Omental fat pad (tissue), 4 donors: ENCODE results near the gene PPP3CA. TPM values are rescaled to one million over a fixed set of nuclear protein-coding genes. Genes with fewer than 3 reads are reported as not detected.

Source experiments
- ATAC-seq: fragments of 150-250 bp; one replicate; pipeline ENCODE4 v1.9.1; 2016; ENCODE audit warnings: mild to moderate bottlenecking, moderate library complexity; ENCODE audit not compliant: low FRiP score
- DNase-seq: peaks from one replicate; pipeline ENCODE4 v3.0.0-alpha.2; 2019; ENCODE audit warnings: low spot score
- CTCF ChIP-seq, 3 donors: fragments of 450-650 bp; IDR thresholded peaks; one replicate each; pipeline ENCODE4 v1.5.1; 2016 to 2017; ENCODE audit warnings: antibody characterized with exemption in 3 of 3, mild to moderate bottlenecking in 3 of 3, moderate library complexity in 2 of 3
- total RNA-seq, 4 donors: library from RNA; depleted of rRNA; stranded (reverse); fragments of >200 nt; gene quantifications; one replicate each; pipeline ENCODE4 v1.1.0, GENCODE V29; 2016

PPP3CA gene
- total RNA-seq, 4 donors from 2014 or later = 29.8 to 56.6 (median 35.3) TPM

DNA sequence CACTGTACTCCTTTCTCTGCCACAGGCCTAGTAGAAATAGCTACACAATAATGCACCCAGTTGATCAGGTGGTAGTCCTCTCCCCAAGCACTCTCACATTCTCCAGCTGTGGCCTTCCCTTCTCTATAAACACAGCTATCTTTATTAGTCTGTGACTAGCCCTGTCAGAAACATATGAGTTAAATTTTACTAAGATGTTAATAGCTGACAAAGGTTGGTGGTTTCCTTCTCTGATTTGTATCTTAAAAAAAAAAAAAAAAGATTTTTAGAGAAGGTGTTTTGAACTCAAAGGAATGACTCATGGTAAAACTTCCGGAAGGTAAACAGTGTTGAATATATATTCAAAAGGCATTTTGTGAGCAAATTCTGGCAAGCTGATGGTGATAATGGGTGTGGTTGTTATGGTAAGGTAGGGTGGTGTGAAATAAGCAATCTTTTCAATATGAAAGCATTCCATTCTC, 327.4 kb downstream of the PPP3CA start:
- no peak for TF ChIP-seq CTCF (IDR thresholded peaks at IDR 0.05)
- DNase-seq (no peak), ATAC-seq (no peak)

- ATAC-seq = no peak
- no peak for TF ChIP-seq CTCF (IDR thresholded peaks at IDR 0.05)
- no peak for DNase-seq
Observed at GRCh38 chr4:101019313-101019712, 328.0 kb downstream of the PPP3CA start.

GRCh38 chr4:101018836-101019235, 328.5 kb downstream of the PPP3CA start:
- no peak for TF ChIP-seq CTCF (IDR thresholded peaks at IDR 0.05)
- ATAC-seq (no peak), DNase-seq (no peak)

- DNase-seq = no peak
- no peak for TF ChIP-seq CTCF (IDR thresholded peaks at IDR 0.05)
- ATAC-seq = no peak
Observed at GRCh38 chr4:101014417-101014816, 332.9 kb downstream of the PPP3CA start.

GRCh38 chr4:101010987-101011386, 336.3 kb downstream of the PPP3CA start:
- DNase-seq = no peak
- no peak for ATAC-seq
- no peak for TF ChIP-seq CTCF (IDR thresholded peaks at IDR 0.05)

DNA sequence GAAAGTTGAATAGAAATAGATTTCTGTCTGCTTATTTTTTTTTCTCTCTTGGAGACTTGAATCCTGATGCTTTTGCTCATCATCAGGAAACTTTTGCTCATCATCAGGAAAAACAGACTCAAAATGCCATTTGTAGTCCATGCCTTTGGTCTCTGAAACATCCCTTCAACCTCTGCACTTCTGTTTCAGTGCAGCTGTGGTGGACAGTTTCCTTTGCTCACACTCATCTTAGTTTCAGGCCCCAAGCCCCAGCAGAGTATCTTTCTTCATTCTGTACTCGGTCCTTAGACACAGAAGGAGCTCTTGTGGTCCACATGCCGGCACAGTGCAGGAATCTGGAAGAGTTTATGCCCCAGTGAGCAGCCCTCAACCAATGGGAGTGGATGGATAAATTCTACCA, 337.9 kb downstream of the PPP3CA start:
- TF ChIP-seq CTCF (IDR thresholded peaks at IDR 0.05) = no peak
- no peak for DNase-seq
- no peak for ATAC-seq

DNA sequence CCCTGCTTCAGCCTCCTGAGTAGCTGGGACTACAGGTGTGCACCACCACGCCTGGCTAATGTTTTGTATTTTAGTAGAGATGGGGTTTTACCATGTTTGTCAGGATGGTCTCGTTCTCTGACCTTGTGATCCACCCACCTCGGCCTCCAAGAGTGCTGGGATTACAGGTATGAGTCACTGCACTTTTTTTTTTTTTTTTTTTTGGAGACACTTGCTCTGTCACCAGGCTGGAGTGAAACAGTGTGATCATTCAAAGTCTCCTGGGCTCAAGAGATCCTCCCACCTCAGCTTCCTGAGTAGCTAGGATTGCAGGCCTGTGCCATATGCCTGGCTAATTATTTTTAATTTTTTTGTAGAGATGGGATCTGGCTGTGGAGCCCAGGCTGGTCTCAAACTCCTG, 338.8 kb downstream of the PPP3CA start:
- TF ChIP-seq CTCF (IDR thresholded peaks at IDR 0.05) = no peak

More for the DNA sequence above, 338.8 kb downstream of the PPP3CA start:
- DNase-seq (no peak), ATAC-seq (no peak)
